Activated naive CD4-positive, alpha-beta T cell treated with anti-CD3 and anti-CD28 coated beads, Interleukin-2, amount 10 ng/mL, durations not matched to agents 7 days and 5 days (primary cell): Measurements from ENCODE around the gene USP6NL.

Experiments used
- CTCF ChIA-PET: fragments of 350-600 bp; sonication (Branson Sonifier 250); formaldehyde crosslinking; loops from one replicate; lab custom pipeline; 2021; ENCODE audit warnings: antibody characterized with exemption; lab: Charles Lee
- DNase-seq: peaks from one replicate; pipeline ENCODE4 v3.0.0-alpha.2; 2020
- H3K27ac Mint-ChIP-seq: one replicate; pipeline ENCODE4 v1.8.0; 2021; ENCODE audit warnings: mild to moderate bottlenecking, moderate library complexity, mixed read lengths
- H3K27me3 Mint-ChIP-seq: one replicate; pipeline ENCODE4 v1.8.0; 2021; ENCODE audit warnings: mild to moderate bottlenecking, mixed read lengths
- H3K36me3 Mint-ChIP-seq: one replicate; pipeline ENCODE4 v1.8.0; 2021; ENCODE audit warnings: mixed read lengths
- H3K4me1 Mint-ChIP-seq: one replicate; pipeline ENCODE4 v1.8.0; 2021; ENCODE audit warnings: mixed read lengths
- H3K4me3 Mint-ChIP-seq: one replicate; pipeline ENCODE4 v1.8.0; 2021; ENCODE audit warnings: mild to moderate bottlenecking, moderate library complexity, mixed read lengths
- H3K9me3 Mint-ChIP-seq: one replicate; pipeline ENCODE4 v1.8.0; 2021; ENCODE audit warnings: mixed read lengths

USP6NL gene

DNA sequence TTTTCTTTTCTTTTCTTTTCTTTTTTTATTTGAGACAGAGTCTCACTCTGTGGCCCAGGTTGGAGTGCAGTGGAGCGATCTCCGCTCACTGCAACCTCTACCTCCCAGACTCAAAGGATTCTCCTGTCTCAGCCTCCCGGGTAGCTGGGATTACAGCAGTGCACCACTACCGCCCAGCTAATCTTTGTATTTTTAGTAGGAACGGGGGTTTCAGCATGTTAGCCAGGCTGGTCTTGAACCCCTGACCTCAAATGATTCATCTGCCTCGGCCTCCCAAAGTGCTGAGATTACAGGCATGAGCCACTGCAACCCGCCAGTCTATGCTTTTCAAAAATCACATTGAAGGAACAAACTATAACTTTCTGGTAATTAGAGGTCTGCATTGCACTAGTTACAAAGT is 2.4 kb downstream of the USP6NL start:
- no peaks in the 10 kb centered on the region for H3K9me3 Mint-ChIP-seq
- peaks cover 35% of the 10 kb centered on the region for H3K27me3 Mint-ChIP-seq
- H3K4me1 Mint-ChIP-seq, result peaks cover 65% of the 10 kb centered on the region
- CTCF ChIA-PET, result interaction anchor here (1.2 kb wide), 1 partner anchor 14 kb away, joined by 4 read pairs; no protein-coding TSS in a partner anchor
- H3K27ac Mint-ChIP-seq, result no peak overlapping the region
- H3K36me3 Mint-ChIP-seq, result peaks cover 5% of the 10 kb centered on the region
- H3K4me3 Mint-ChIP-seq, result no peak overlapping the region
- DNase-seq, result no peak

DNA sequence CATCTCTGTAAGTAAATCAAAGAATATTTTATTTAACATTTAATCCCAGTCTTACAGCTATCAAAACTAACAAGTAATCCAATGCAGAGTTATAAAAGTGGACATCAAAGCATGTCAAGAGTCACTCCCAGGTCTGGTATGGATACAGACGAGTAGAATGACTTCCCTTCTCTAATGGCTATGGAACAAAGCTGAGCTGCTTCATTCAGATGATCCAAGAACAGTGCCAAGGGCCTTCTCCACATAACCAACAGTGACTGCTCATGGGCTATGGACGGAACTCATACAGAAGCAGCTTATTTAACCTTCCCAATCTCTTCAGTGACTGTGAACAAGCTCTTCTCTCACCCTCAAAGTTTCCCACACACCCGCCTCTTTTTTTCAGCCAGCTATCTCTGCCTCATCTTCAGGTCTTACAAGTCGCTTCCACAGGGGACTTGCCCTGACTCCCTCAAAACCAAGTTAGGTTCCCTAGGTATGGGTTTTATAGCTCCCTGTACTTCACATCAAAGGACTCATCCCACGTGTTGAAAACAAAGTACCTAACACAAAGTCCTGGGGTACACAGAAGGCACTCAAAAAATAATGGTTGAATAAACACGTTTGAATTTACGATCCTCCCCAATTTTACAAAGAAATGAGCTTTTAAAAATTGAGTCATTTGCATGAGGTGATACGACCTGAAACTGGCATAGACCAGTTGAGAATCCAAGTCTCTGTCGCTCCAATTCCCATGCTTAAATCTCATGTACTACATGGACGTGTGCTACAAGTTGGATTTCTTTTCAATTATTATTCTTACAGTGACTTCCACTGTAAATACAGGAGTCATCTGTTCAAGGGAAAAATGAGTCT is 3.1 kb downstream of the USP6NL start:
- CTCF ChIA-PET, result interaction anchor here (1.0 to 1.2 kb wide), 2 partner anchors 14 to 93 kb away, joined by 4 to 6 read pairs; no protein-coding TSS in a partner anchor
- Mint-ChIP-seq H3K4me1 (peaks cover 63% of the 10 kb centered on the region), H3K36me3 (peaks cover 5% of the 10 kb centered on the region), H3K27me3 (peaks cover 29% of the 10 kb centered on the region), H3K27ac (no peak overlapping the region), H3K4me3 (no peak overlapping the region), H3K9me3 (no peaks in the 10 kb centered on the region)
- no peak for DNase-seq

DNA sequence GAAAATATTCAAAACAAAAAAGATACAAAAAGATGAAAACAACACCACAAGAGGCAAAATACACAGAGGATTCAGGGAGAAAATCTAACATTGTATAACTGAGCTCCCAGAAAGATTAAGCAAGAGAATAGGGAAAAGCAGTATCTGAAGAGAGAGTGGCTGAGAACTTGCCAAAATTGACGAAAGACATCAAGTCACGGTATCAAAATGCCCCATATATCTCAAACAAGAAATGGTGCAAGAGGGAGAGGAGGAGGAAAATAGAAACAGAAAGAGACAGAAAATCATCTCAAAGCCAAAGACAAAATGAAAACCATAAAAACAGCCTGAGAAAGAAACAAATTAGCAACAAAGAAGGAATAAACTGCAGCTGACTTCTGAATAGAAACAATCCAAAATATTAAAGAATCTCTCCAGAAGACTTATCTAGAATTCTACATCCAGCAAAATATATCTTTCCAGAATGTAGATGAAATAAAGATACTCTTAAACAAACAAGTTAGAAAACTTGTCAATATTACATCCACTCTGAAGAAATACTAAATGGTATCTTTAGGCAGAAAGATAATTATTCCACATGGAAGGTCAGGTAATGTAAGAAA is 5.5 kb downstream of the USP6NL start:
- H3K9me3 Mint-ChIP-seq, result no peaks in the 10 kb centered on the region
- DNase-seq, result no peak
- no peak overlapping the region for H3K4me3 Mint-ChIP-seq
- H3K27me3 Mint-ChIP-seq, result peaks cover 17% of the 10 kb centered on the region
- peaks cover 59% of the 10 kb centered on the region for H3K4me1 Mint-ChIP-seq
- H3K36me3 Mint-ChIP-seq, result peaks cover 3% of the 10 kb centered on the region
- no peak overlapping the region for H3K27ac Mint-ChIP-seq
- CTCF ChIA-PET, result interaction anchor here (0.7 kb wide), 1 partner anchor 214 kb away, joined by 3 read pairs; no protein-coding TSS in a partner anchor

DNA sequence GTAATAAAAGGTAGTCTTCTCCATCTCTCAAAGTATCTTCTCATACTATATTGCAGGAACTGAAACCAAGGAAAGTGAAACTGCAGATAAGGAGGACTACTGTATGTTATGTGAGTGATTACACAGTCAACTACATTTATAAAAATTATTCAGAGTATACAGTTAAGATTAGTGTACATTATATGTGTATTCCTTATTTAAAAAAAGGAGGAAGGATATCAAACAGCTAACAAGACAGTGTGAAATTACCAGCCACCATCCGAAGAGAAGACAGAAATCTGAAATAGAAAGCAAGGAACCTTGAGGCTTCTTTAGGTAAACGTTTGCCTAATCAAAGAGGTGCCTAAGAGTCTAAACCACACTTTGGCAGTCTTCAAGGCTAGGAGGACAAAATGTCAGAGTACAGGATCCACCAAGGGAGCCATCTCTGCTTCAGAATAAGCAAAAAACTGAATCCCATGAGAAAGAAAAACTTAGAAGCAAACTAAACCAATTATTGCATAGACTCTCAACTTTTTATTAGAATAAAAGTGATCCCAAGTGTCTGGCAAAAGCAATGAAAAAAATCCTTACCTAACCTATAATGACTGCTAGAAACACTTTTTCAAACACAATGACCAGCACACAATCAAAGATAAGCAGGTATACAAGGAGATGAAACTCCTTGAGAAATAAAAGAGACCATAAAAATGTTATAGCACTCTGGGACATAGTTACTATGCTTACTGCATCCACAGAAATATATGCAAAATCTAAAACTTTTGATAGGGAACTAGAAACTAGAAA is 6.4 kb downstream of the USP6NL start:
- Mint-ChIP-seq H3K27me3 (peaks cover 10% of the 10 kb centered on the region), H3K4me1 (peaks cover 51% of the 10 kb centered on the region), H3K9me3 (no peaks in the 10 kb centered on the region), H3K36me3 (peaks cover 3% of the 10 kb centered on the region), H3K27ac (peak overlapping the region; percentile 68), H3K4me3 (peak overlapping the region; percentile 58)
- no peak for DNase-seq
- CTCF ChIA-PET, result no interaction called here

DNA sequence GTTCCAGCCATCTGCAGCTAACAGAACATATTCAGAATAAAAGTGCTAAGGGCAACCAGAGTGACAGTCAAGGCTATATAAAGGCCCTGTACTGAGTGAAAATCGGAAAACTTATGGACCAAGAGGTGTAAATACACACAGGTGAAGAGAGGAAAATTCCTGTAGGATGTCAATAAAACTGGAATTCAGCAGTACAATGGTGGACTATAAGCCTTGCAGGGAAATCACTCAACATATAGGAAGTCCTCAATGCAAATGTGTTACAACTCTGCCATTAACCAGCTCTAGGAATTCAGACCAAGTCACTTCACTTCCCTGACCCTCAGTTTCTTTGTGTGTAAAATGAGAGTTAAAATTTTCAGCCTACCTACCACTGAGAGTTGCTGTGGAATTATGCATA is 7.7 kb downstream of the USP6NL start:
- H3K4me3 Mint-ChIP-seq, result no peak overlapping the region
- CTCF ChIA-PET, result no interaction called here
- H3K36me3 Mint-ChIP-seq, result peaks cover 3% of the 10 kb centered on the region
- H3K27ac Mint-ChIP-seq, result no peak overlapping the region
- DNase-seq, result no peak
- H3K27me3 Mint-ChIP-seq, result peaks cover 5% of the 10 kb centered on the region
- H3K4me1 Mint-ChIP-seq, result peaks cover 40% of the 10 kb centered on the region
- no peaks in the 10 kb centered on the region for H3K9me3 Mint-ChIP-seq

DNA sequence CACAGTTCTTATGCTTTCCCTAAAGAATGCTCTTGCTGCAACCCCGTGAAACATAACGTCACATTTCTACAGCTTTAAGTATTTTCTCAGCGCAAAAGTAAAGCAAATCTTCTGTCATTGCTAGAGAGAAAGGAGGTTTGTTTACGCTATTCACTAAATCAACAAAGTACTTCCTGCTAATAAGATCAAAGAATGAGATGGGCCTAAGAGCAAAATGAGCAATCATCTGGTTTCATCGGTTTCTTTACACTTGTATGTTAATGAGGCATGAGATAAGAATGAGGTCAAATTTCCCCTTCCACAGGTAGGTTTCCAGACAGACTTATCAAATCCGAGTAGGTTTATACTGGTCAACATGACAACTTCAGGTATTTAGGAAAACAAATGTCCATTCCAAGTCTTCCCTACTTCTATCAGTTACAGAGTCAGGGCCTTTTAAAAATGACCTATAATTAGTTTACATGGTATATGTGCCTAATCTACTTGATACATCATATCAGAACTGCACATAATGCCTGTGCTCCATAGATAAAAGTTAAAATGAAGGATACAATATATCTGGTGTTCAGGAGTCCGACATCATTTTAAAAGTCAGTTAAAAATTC is 8.4 kb downstream of the USP6NL start:
- Mint-ChIP-seq H3K4me1 (peaks cover 33% of the 10 kb centered on the region), H3K4me3 (no peak overlapping the region), H3K9me3 (no peaks in the 10 kb centered on the region), H3K27me3 (no peaks in the 10 kb centered on the region), H3K27ac (no peak overlapping the region), H3K36me3 (peaks cover 3% of the 10 kb centered on the region)
- CTCF ChIA-PET, result no interaction called here
- DNase-seq, result no peak

DNA sequence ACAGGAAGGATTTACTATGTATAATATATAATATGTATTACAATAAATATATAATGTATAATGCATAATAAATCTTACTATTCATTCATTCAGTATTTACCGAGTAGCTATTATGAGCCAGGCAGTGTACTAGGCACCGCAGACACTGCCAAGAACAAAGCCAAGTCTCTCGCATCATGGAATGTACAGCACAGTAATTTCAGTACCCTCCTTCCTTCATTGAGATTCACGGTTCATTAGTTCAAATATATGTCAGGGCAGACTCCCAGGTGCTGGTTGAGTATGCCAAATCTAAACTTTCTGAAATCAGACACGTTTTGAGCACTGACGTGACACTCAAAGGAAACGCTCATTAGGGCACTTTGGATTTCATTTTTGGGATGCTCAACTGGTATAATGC is 9.1 kb downstream of the USP6NL start:
- Mint-ChIP-seq H3K4me1 (peaks cover 30% of the 10 kb centered on the region), H3K27me3 (no peaks in the 10 kb centered on the region), H3K27ac (no peak overlapping the region), H3K36me3 (peaks cover 3% of the 10 kb centered on the region), H3K4me3 (no peak overlapping the region), H3K9me3 (no peaks in the 10 kb centered on the region)
- CTCF ChIA-PET, result no interaction called here
- DNase-seq, result no peak

DNA sequence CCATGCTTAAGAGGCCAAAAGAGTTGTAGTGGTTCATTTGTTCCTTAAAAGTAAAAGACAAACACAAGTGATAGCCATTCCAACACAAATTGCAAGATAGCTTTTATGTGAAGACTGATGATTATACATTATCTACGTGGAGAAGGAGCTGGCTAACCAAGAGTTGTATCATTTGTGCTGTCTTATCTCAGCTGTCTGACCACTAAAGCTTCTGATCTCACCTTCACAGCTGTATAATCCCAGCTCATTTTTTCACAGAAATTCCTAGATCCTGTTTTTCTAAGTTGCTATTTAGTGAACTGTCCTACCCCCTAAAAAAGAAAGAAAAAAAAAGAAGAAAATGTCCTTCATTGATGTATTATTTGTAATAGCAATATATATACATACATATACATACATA is 9.8 kb downstream of the USP6NL start:
- peaks cover 30% of the 10 kb centered on the region for H3K4me1 Mint-ChIP-seq
- peaks cover 3% of the 10 kb centered on the region for H3K36me3 Mint-ChIP-seq
- no peaks in the 10 kb centered on the region for H3K27me3 Mint-ChIP-seq
- H3K4me3 Mint-ChIP-seq, result no peak overlapping the region
- no peak for DNase-seq
- CTCF ChIA-PET, result no interaction called here
- no peaks in the 10 kb centered on the region for H3K9me3 Mint-ChIP-seq
- H3K27ac Mint-ChIP-seq, result no peak overlapping the region

DNA sequence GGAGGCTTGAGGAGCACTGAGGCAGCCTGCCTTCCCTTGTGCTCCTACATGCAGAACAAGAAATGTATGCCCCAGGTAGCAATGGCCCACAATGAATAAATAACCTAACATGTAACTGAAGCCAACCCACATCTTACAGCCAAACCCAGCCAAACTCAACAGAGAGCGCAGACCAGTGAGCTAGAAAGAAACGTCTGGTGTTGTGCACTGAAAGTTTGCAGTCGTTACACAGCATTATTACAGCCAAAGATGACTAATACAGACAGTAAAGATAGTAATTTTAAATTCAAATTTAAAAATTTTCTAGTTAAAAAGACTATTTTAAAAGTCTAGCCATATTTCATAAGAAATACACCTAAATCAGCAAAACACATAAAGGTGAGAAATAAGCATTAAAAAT is 11.2 kb downstream of the USP6NL start:
- no peak for DNase-seq
- H3K9me3 Mint-ChIP-seq, result no peaks in the 10 kb centered on the region
- no peak overlapping the region for H3K4me3 Mint-ChIP-seq
- H3K4me1 Mint-ChIP-seq, result peaks cover 18% of the 10 kb centered on the region
- H3K27ac Mint-ChIP-seq, result no peak overlapping the region
- no peaks in the 10 kb centered on the region for H3K27me3 Mint-ChIP-seq
- no peaks in the 10 kb centered on the region for H3K36me3 Mint-ChIP-seq
- CTCF ChIA-PET, result no interaction called here

DNA sequence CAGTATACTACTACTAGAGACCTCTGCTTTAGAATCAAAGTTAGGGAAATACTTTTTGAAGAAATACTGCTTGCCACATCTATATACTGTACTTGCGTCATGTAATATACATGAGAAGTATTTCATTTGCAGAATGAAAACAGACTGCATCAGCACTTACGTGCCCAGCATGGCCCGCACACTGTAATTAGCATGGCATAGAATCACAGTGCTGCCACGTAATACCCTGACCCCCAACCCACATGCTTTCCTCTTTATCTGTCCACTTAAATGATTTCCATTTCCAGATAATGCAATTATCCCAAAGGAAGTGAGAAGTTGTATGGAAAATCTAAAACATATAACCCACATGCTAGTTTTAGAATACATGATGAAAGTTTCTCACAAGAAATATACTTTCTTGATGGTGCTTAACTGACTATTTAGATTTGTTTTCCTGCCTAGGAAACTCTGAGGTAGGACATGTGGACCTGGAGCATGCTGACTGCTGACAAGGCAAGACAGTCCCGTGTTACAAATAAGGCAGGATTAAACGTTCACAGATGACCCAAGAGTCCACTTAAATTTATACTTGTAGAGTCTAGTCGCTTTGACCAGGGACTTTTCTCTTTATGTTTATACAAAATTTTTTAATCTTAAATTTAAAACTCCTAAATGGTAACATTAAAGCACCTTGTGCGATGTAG is 12.6 kb downstream of the USP6NL start:
- H3K9me3 Mint-ChIP-seq, result no peaks in the 10 kb centered on the region
- no peak overlapping the region for H3K4me3 Mint-ChIP-seq
- H3K27me3 Mint-ChIP-seq, result peaks cover 4% of the 10 kb centered on the region
- no peaks in the 10 kb centered on the region for H3K36me3 Mint-ChIP-seq
- no peak for DNase-seq
- peaks cover 6% of the 10 kb centered on the region for H3K4me1 Mint-ChIP-seq
- no peak overlapping the region for H3K27ac Mint-ChIP-seq
- CTCF ChIA-PET, result no interaction called here

DNA sequence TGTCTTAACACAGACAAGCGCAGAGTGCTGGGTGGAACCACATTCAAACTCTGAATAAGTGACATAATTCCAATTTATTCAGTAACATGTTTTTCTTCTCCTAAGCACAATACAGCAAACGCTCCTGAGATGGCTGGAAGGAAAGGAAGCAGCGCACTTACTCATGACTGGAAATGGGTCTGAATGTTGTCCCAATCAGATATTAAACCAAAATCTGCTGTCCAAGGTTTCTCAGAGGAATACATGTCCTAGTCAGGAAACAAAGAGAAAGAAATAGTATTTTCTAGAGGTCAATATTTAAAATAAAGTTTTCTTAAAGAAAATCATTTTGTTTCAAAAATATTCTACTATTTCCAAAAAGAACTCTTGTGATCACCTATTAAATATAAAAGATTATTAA is 14.0 kb downstream of the USP6NL start:
- peaks cover 4% of the 10 kb centered on the region for H3K27me3 Mint-ChIP-seq

DNA sequence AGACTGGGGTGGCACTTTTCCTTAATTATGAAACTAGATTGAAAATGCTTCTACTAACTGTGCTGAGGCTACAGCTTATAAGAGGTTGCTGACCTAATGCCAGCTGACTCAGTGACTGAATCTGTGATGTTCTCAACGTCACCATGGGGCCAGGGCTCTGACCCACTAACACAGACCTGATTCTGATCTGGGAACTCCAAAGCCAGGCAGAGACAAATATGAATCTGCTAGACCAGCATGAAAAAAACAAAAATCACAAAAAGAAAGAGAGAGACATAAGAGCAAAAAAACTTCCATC is 16.1 kb downstream of the USP6NL start:
- Mint-ChIP-seq H3K4me3 (no peak overlapping the region), H3K9me3 (no peaks in the 10 kb centered on the region), H3K36me3 (no peaks in the 10 kb centered on the region), H3K27ac (no peak overlapping the region), H3K4me1 (no peaks in the 10 kb centered on the region), H3K27me3 (peaks cover 4% of the 10 kb centered on the region)
- no peak for DNase-seq
- CTCF ChIA-PET, result interaction anchor here (0.9 kb wide), 1 partner anchor 13 kb away, joined by 4 read pairs; no protein-coding TSS in a partner anchor

More for the DNA sequence above, 14.0 kb downstream of the USP6NL start:
- H3K27ac Mint-ChIP-seq, result no peak overlapping the region
- CTCF ChIA-PET, result no interaction called here
- no peak for DNase-seq
- H3K4me3 Mint-ChIP-seq, result no peak overlapping the region
- no peaks in the 10 kb centered on the region for H3K9me3 Mint-ChIP-seq
- no peaks in the 10 kb centered on the region for H3K4me1 Mint-ChIP-seq
- no peaks in the 10 kb centered on the region for H3K36me3 Mint-ChIP-seq

DNA sequence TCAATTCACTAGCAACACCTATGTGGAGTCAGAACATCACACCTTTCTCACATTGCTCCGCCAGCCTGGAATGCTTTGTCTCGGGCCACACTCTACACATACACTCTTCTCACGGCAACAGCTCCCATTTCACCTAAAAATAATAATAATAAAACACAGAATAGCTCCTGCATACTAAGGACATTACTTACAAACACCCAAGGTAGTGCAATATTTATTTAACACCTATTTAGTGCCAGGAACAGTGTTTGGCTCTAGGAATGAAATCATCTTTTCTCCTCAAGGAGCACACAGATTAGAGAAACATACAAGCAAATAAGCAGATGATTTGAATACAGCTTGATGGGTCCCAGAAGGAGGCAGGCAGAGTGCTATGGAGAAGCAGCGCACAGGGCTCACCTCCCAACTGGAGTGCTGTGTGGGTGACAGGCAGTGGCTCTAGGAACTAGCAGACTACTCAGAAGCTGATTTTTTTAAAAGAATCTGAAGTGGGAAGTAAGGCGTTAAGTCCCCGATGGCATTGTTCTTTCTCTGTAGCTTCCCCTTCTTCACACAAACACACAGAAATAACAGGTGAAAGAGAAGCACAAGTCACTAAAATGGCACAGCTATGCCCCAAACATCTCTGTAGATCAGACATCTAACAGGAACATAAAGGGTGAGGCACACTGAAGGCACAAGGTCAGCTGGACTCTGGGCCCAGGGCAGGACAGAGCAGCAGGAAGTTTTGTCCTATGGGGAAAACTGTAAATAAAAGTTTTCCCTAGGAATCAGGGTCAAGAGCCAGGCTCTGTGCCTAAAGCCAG is 16.7 kb downstream of the USP6NL start:
- no peak overlapping the region for H3K27ac Mint-ChIP-seq
- H3K4me1 Mint-ChIP-seq, result no peaks in the 10 kb centered on the region
- CTCF ChIA-PET, result interaction anchor here (0.9 kb wide), 1 partner anchor 14 kb away, joined by 4 read pairs; no protein-coding TSS in a partner anchor
- H3K36me3 Mint-ChIP-seq, result no peaks in the 10 kb centered on the region
- H3K27me3 Mint-ChIP-seq, result peaks cover 4% of the 10 kb centered on the region
- no peaks in the 10 kb centered on the region for H3K9me3 Mint-ChIP-seq
- DNase-seq, result no peak
- H3K4me3 Mint-ChIP-seq, result no peak overlapping the region
